ENCODE results near the gene CNTN1.

GRCh38 chr12:40945772-40946171, 253.5 kb downstream of the CNTN1 start:
- TF ChIP-seq CTCF (IDR thresholded peaks at IDR 0.05) (no peak), POLR2A (IDR thresholded peaks at IDR 0.05) (no peak)

All from lower leg skin (tissue), 3 donors.